HepG2 (cell line): Measurements from ENCODE around the gene STMN1. TPM values are rescaled to one million over a fixed set of nuclear protein-coding genes. Genes with fewer than 3 reads are reported as not detected.

ENCODE experiments used
- ATRX ChIP-seq: sonication (generic); formaldehyde crosslinking; IDR thresholded peaks from 2 replicates; pipeline ENCODE4 v1.4.0; 2020; ENCODE audit warnings: missing genetic modification reagents, borderline replicate concordance
- CC2D1A ChIP-seq: sonication (generic); formaldehyde crosslinking; IDR thresholded peaks from 2 replicates; pipeline ENCODE4 v1.8.1; 2023; ENCODE audit warnings: mild to moderate bottlenecking, missing genetic modification reagents
- FOXK1 ChIP-seq: sonication (generic); formaldehyde crosslinking; IDR thresholded peaks from 2 replicates; pipeline ENCODE4 v1.4.0; 2020; ENCODE audit warnings: low read depth, missing genetic modification reagents, borderline replicate concordance
- HDAC1 ChIP-seq: sonication (generic); formaldehyde crosslinking; IDR thresholded peaks from 2 replicates; pipeline ENCODE4 v1.5.1; 2020; ENCODE audit warnings: mild to moderate bottlenecking, missing genetic modification reagents
- HMGA1 ChIP-seq: sonication (generic); formaldehyde crosslinking; conservative IDR thresholded peaks from 2 replicates; pipeline ENCODE4 v1.4.0; 2020; ENCODE audit warnings: missing genetic modification reagents
- ISX ChIP-seq: sonication (generic); formaldehyde crosslinking; conservative IDR thresholded peaks from 2 replicates; pipeline ENCODE4 v1.5.0; 2020; ENCODE audit warnings: missing genetic modification reagents
- NR2C2 ChIP-seq: sonication (generic); formaldehyde crosslinking; IDR thresholded peaks from 2 replicates; pipeline ENCODE4 v1.4.0; 2020; ENCODE audit warnings: missing genetic modification reagents, mild to moderate bottlenecking, moderate library complexity, borderline replicate concordance
- PTBP1 ChIP-seq: fragments of 200-400 bp; formaldehyde crosslinking; IDR thresholded peaks from 2 replicates; pipeline ENCODE4 v1.6.1; 2018; ENCODE audit warnings: low read length, low read depth; ENCODE audit not compliant: poor library complexity, severe bottlenecking
- REPIN1 ChIP-seq: sonication (generic); formaldehyde crosslinking; IDR thresholded peaks from 2 replicates; pipeline ENCODE4 v1.8.0; 2022; ENCODE audit warnings: missing genetic modification reagents, low read depth, mild to moderate bottlenecking, borderline replicate concordance
- RFXANK ChIP-seq: IDR thresholded peaks from 2 replicates; pipeline ENCODE4 v1.6.1; 2016
- SIX4 ChIP-seq: sonication (generic); formaldehyde crosslinking; IDR thresholded peaks from 2 replicates; pipeline ENCODE4 v1.4.0; 2020; ENCODE audit warnings: missing genetic modification reagents
- ZNF136 ChIP-seq: sonication (generic); formaldehyde crosslinking; IDR thresholded peaks from 2 replicates; pipeline ENCODE4 v1.8.1; 2022; ENCODE audit warnings: low read depth, mild to moderate bottlenecking, moderate library complexity, missing genetic modification reagents
- ZNF431 ChIP-seq: sonication (generic); formaldehyde crosslinking; IDR thresholded peaks from 2 replicates; pipeline ENCODE4 v1.9.0; 2022; ENCODE audit warnings: missing genetic modification reagents, low read depth, mild to moderate bottlenecking, borderline replicate concordance
- ZNF556 ChIP-seq: sonication (generic); formaldehyde crosslinking; IDR thresholded peaks from 2 replicates; pipeline ENCODE4 v1.4.0; 2020; ENCODE audit warnings: mild to moderate bottlenecking, missing genetic modification reagents, borderline replicate concordance
- ZNF629 ChIP-seq: sonication (generic); formaldehyde crosslinking; conservative IDR thresholded peaks from 2 replicates; pipeline ENCODE4 v1.5.0; 2020; ENCODE audit warnings: missing genetic modification reagents
- ZNF7 ChIP-seq: IDR thresholded peaks from 2 replicates; pipeline ENCODE4 v1.6.1; 2016; ENCODE audit warnings: missing biosample characterization, missing genetic modification reagents
- ZSCAN29 ChIP-seq: sonication (generic); formaldehyde crosslinking; conservative IDR thresholded peaks from 2 replicates; pipeline ENCODE4 v1.4.0; 2020; ENCODE audit warnings: mild to moderate bottlenecking, missing genetic modification reagents
- polyA plus RNA-seq, 8 experiments: library from polyadenylated mRNA; depleted of rRNA in 3 of 8; stranded (reverse) in 7 of 8; unstranded in 1 of 8; fragments of >200 nt; fragmentation: Illumina TruSeq in 4 of 8; extraction: Trizol in 4 of 8; gene quantifications; 2 replicates each; pipeline versions ENCODE4 v1.2.1 to v1.2.3, GENCODE V29; 2011 to 2016; ENCODE audit warnings: low read depth in 4 of 8, missing spikeins in 1 of 8, mixed read lengths in 1 of 8; ENCODE audit not compliant: insufficient read depth in 1 of 8
- total RNA-seq, 5 experiments: library from RNA; depleted of rRNA; stranded (reverse); fragments of >200 nt; fragmentation: Illumina TruSeq; extraction: Trizol; gene quantifications; 2 replicates each; pipeline ENCODE4 v1.2.3, GENCODE V29; 2016; ENCODE audit warnings: low read depth in 1 of 5
- TF ChIP-seq, protein P1 (sequence below): sonication (generic); formaldehyde crosslinking; IDR thresholded peaks from 2 replicates; pipeline ENCODE4 v1.4.0; 2020; ENCODE audit warnings: missing genetic modification reagents
- TF ChIP-seq, protein P2 (sequence below): sonication (generic); formaldehyde crosslinking; conservative IDR thresholded peaks from 2 replicates; pipeline ENCODE4 v1.4.0; 2020; ENCODE audit warnings: missing genetic modification reagents
- TF ChIP-seq, protein P3 (sequence below): sonication (generic); formaldehyde crosslinking; IDR thresholded peaks from 2 replicates; pipeline ENCODE4 v1.5.1; 2020; ENCODE audit warnings: missing genetic modification reagents, mild to moderate bottlenecking, borderline replicate concordance

Gene STMN1
- total and polyA plus RNA-seq, 2 of the 13 experiments (the other 11 are each of a cell fraction or from before 2014, with no cell fraction given), result 45.9 to 409 TPM

DNA sequence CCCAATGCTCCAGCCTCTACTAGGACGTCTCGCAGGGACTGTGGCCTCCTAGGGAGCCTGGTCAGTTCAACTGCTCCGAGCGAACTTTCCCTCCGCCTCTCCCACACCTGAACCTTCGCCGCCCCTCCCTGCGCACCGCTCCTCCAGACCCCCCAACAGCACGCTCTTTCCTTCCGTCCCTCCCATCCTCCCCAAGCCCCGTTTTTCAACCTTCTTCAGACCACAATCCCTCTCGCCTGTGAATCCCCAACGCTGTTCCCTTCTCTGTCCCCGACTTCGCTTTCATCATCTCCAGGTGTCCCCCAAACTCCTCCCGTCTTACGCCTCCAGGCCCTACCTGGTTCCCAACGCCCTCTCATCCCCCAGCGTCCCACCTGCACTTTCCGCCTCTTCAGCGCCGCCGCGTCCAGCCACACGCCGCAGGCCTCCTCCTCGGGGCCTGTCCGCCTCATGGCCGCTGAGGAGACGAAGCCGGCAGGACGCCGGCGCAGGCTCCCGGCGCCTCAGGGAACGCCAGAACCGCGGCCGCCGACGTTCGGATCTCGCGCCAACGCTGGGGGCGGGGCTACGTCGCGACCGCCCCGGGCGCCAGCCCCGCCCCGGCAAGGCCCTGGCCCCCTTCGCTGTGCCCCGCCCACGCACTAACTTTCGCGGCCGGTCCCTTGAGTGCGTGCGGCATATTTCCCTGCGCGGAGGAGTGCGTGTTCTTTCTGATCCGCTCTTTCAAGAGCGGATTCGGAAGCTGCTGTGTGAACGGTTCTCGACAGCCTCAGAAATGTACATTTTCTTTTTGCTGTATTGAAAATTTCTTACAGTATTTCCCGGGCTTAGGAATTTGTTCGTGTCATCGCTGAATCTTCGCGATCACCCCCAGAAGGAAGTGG is 47.1 kb downstream of the STMN1 start, which contains the start of gene AUNIP (continued):
- TF ChIP-seq ATRX (CRISPR knock-in tag) (no peak), FOXK1 (CRISPR knock-in tag) (no peak), HDAC1 (CRISPR knock-in tag) (peak; percentile 98), ZSCAN29 (CRISPR knock-in tag) (0 out of 2 replicates have a peak, but pooled peaks have one; percentile 35), CC2D1A (CRISPR knock-in tag) (peak; percentile 83; the same call in 1 of the 2 replicates), SIX4 (CRISPR knock-in tag) (no peak; the same call in 1 of the 2 replicates), HMGA1 (CRISPR knock-in tag) (no peak), PTBP1 (peak; percentile 43), RFXANK (CRISPR knock-in tag) (no peak), ZNF136 (CRISPR knock-in tag) (no peak), REPIN1 (peak; percentile 62), NR2C2 (no peak), ZNF629 (CRISPR knock-in tag) (peak; percentile 42), ISX (CRISPR knock-in tag) (0 out of 2 replicates have a peak, but pooled peaks have one; percentile 37), ZNF556 (CRISPR knock-in tag) (no peak; the same call in 1 of the 2 replicates), ZNF7 (CRISPR knock-in tag) (no peak), ZNF431 (no peak)
- TF ChIP-seq, protein P1, sequence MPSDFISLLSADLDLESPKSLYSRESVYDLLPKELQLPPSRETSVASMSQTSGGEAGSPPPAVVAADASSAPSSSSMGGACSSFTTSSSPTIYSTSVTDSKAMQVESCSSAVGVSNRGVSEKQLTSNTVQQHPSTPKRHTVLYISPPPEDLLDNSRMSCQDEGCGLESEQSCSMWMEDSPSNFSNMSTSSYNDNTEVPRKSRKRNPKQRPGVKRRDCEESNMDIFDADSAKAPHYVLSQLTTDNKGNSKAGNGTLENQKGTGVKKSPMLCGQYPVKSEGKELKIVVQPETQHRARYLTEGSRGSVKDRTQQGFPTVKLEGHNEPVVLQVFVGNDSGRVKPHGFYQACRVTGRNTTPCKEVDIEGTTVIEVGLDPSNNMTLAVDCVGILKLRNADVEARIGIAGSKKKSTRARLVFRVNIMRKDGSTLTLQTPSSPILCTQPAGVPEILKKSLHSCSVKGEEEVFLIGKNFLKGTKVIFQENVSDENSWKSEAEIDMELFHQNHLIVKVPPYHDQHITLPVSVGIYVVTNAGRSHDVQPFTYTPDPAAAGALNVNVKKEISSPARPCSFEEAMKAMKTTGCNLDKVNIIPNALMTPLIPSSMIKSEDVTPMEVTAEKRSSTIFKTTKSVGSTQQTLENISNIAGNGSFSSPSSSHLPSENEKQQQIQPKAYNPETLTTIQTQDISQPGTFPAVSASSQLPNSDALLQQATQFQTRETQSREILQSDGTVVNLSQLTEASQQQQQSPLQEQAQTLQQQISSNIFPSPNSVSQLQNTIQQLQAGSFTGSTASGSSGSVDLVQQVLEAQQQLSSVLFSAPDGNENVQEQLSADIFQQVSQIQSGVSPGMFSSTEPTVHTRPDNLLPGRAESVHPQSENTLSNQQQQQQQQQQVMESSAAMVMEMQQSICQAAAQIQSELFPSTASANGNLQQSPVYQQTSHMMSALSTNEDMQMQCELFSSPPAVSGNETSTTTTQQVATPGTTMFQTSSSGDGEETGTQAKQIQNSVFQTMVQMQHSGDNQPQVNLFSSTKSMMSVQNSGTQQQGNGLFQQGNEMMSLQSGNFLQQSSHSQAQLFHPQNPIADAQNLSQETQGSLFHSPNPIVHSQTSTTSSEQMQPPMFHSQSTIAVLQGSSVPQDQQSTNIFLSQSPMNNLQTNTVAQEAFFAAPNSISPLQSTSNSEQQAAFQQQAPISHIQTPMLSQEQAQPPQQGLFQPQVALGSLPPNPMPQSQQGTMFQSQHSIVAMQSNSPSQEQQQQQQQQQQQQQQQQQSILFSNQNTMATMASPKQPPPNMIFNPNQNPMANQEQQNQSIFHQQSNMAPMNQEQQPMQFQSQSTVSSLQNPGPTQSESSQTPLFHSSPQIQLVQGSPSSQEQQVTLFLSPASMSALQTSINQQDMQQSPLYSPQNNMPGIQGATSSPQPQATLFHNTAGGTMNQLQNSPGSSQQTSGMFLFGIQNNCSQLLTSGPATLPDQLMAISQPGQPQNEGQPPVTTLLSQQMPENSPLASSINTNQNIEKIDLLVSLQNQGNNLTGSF (CRISPR knock-in tag), result peak; percentile 54; the same call in 1 of the 2 replicates
- TF ChIP-seq, protein P2, sequence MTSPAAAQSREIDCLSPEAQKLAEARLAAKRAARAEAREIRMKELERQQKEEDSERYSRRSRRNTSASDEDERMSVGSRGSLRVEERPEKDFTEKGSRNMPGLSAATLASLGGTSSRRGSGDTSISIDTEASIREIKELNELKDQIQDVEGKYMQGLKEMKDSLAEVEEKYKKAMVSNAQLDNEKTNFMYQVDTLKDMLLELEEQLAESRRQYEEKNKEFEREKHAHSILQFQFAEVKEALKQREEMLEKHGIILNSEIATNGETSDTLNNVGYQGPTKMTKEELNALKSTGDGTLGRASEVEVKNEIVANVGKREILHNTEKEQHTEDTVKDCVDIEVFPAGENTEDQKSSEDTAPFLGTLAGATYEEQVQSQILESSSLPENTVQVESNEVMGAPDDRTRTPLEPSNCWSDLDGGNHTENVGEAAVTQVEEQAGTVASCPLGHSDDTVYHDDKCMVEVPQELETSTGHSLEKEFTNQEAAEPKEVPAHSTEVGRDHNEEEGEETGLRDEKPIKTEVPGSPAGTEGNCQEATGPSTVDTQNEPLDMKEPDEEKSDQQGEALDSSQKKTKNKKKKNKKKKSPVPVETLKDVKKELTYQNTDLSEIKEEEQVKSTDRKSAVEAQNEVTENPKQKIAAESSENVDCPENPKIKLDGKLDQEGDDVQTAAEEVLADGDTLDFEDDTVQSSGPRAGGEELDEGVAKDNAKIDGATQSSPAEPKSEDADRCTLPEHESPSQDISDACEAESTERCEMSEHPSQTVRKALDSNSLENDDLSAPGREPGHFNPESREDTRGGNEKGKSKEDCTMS (CRISPR knock-in tag), result no peak
- TF ChIP-seq, protein P3, sequence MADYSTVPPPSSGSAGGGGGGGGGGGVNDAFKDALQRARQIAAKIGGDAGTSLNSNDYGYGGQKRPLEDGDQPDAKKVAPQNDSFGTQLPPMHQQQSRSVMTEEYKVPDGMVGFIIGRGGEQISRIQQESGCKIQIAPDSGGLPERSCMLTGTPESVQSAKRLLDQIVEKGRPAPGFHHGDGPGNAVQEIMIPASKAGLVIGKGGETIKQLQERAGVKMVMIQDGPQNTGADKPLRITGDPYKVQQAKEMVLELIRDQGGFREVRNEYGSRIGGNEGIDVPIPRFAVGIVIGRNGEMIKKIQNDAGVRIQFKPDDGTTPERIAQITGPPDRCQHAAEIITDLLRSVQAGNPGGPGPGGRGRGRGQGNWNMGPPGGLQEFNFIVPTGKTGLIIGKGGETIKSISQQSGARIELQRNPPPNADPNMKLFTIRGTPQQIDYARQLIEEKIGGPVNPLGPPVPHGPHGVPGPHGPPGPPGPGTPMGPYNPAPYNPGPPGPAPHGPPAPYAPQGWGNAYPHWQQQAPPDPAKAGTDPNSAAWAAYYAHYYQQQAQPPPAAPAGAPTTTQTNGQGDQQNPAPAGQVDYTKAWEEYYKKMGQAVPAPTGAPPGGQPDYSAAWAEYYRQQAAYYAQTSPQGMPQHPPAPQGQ (CRISPR knock-in tag), result no peak
